Lower lobe of right lung (tissue), 2 donors: ENCODE results near the gene MGMT. TPM values are rescaled to one million over a fixed set of nuclear protein-coding genes. Genes with fewer than 3 reads are reported as not detected.

Experiments used
- ATAC-seq, 2 donors: fragments of 200-7000 bp; cut with Tn5 transposase; one replicate each; pipeline ENCODE4 v1.9.1; 2020 to 2022; ENCODE audit warnings: mild to moderate bottlenecking in 2 of 2, moderate library complexity in 2 of 2
- DNase-seq: peaks from one replicate; pipeline ENCODE4 v3.0.0-alpha.2; 2020
- H3K27ac ChIP-seq: fragments of 200-600 bp; one replicate; pipeline ENCODE4 v1.8.0; 2022
- H3K27me3 ChIP-seq: fragments of 200-600 bp; one replicate; pipeline ENCODE4 v1.8.0; 2022; ENCODE audit warnings: low read depth
- H3K36me3 ChIP-seq: fragments of 200-600 bp; one replicate; pipeline ENCODE4 v1.8.0; 2022; ENCODE audit warnings: mild to moderate bottlenecking
- H3K4me1 ChIP-seq: fragments of 200-600 bp; one replicate; pipeline ENCODE4 v1.8.0; 2022
- H3K4me3 ChIP-seq: fragments of 200-600 bp; one replicate; pipeline ENCODE4 v1.8.0; 2022; ENCODE audit warnings: mild to moderate bottlenecking
- H3K9me3 ChIP-seq: fragments of 200-600 bp; one replicate; pipeline ENCODE4 v1.8.0; 2022
- CTCF ChIP-seq: fragments of 200-600 bp; IDR thresholded peaks from one replicate; pipeline ENCODE4 v1.8.0; 2022; ENCODE audit warnings: antibody characterized with exemption, mild to moderate bottlenecking
- intact Hi-C: fragments of 100-400 bp; cut with DNase I; formaldehyde crosslinking; loops from one replicate; pipeline ENCODE4 v1.11.0; 2022
- total RNA-seq: library from RNA; stranded (reverse); fragmentation: NEBNext Ultra II Directional; extraction: Animal tissue kit (Norgen Biotek cat#: 25700); gene quantifications from one replicate; pipeline ENCODE4 v1.2.1, GENCODE V29; 2021
- donor health status: DM: no; HTN: yes; CAD: no; lungs with severe emphysema.

The MGMT gene
- total RNA-seq, 1 donor from 2014 or later, result 19.9 TPM

GRCh38 chr10:129792864-129793263, 325.8 kb downstream of the MGMT start:
- no peaks in the 10 kb centered on the region for H3K4me1 ChIP-seq
- no peaks in the 10 kb centered on the region for H3K36me3 ChIP-seq
- peaks cover 12% of the 10 kb centered on the region for H3K9me3 ChIP-seq
- no peaks in the 10 kb centered on the region for H3K27me3 ChIP-seq
- no peak overlapping the region for H3K4me3 ChIP-seq
- no peak for TF ChIP-seq CTCF
- no peak overlapping the region for H3K27ac ChIP-seq
- intact Hi-C loops, result no loop called here
- ATAC-seq (no peak), DNase-seq (no peak)

GRCh38 chr10:129793479-129793878, 326.4 kb downstream of the MGMT start:
- H3K27ac ChIP-seq, result no peak overlapping the region
- peaks cover 9% of the 10 kb centered on the region for H3K9me3 ChIP-seq
- no peaks in the 10 kb centered on the region for H3K36me3 ChIP-seq
- DNase-seq, result no peak
- H3K4me3 ChIP-seq, result no peak overlapping the region
- intact Hi-C loops, result no loop called here
- H3K27me3 ChIP-seq, result no peaks in the 10 kb centered on the region
- no peaks in the 10 kb centered on the region for H3K4me1 ChIP-seq
- ATAC-seq, result no peak
- no peak for TF ChIP-seq CTCF

DNA sequence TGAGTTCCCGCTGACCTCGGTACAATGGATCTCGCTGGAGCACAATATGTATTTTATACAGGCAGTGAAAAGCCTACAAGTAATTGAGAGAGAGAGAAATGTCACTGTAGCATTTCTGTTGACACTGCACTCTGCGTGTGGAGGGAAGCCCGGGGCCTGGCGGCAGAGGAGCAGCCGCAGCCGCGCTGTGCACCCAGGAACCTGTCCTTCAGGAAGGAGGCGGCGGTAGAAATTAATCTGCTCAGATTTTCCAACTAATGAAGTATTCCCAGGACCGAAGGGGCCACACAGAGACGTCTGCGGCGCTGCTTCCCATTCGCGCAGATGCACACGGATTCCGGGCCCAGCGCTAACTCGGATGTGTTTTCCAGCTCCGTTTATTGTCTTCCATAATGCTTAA, 327.0 kb downstream of the MGMT start:
- H3K27ac ChIP-seq, result no peak overlapping the region
- DNase-seq, result no peak
- TF ChIP-seq CTCF, result no peak
- no peaks in the 10 kb centered on the region for H3K36me3 ChIP-seq
- peaks cover 9% of the 10 kb centered on the region for H3K9me3 ChIP-seq
- no peak for ATAC-seq
- intact Hi-C loops, result no loop called here
- H3K27me3 ChIP-seq, result no peaks in the 10 kb centered on the region
- H3K4me1 ChIP-seq, result no peaks in the 10 kb centered on the region
- H3K4me3 ChIP-seq, result no peak overlapping the region

DNA sequence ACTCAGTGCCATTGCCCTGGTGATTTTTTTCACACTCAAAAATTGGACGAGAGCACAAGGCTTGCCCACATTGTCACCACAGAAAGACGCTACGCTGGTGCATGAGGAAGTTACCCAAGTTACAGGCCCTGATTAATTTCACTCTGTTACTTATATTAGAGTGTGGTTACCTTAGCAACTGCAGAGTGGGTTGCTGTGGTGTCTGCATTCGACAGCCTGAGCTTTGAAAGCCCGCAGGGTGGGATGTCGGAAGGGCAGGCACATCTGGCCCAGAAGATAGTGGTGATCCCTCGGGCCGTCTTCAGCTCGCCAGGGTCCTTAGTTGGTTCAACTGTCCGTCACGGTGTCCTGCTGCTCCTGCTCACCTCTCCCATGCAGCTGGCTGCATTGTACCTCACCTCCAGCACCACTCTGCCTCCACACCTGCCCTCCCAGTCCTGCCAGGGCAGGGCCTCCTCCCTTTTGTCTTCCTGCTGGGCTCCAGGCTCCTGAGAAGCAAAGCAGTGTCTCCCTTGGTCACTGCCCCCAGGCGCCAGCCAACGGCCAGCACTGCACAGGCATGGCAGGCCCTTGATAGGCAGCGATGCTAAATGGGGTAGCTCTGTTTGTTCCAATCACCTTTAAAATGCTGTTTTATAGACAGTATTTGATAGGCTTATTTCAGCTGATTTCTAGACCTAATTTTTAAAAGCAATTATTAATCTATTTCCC, 329.8 kb downstream of the MGMT start:
- no peaks in the 10 kb centered on the region for H3K4me1 ChIP-seq
- intact Hi-C loops, result no loop called here
- H3K9me3 ChIP-seq, result no peaks in the 10 kb centered on the region
- H3K36me3 ChIP-seq, result no peaks in the 10 kb centered on the region
- H3K4me3 ChIP-seq, result no peak overlapping the region
- DNase-seq, result no peak
- no peaks in the 10 kb centered on the region for H3K27me3 ChIP-seq
- H3K27ac ChIP-seq, result no peak overlapping the region
- ATAC-seq, result no peak
- TF ChIP-seq CTCF, result no peak

GRCh38 chr10:129799942-129800341, 332.9 kb downstream of the MGMT start:
- Histone ChIP-seq H3K4me1 (no peaks in the 10 kb centered on the region), H3K27me3 (no peaks in the 10 kb centered on the region), H3K9me3 (peaks cover 19% of the 10 kb centered on the region), H3K4me3 (no peak overlapping the region), H3K36me3 (no peaks in the 10 kb centered on the region), H3K27ac (no peak overlapping the region)
- ATAC-seq, result no peak
- intact Hi-C loops, result no loop called here
- no peak for TF ChIP-seq CTCF
- DNase-seq, result no peak
